IMR-90 (cell line): ENCODE results near the gene YPEL2. TPM values are rescaled to one million over a fixed set of nuclear protein-coding genes. Genes with fewer than 3 reads are reported as not detected.

ENCODE experiments used
- ATAC-seq: fragments of 200-7000 bp; cut with Tn5 transposase; 2 replicates; pipeline ENCODE4 v1.9.1; 2020; ENCODE audit warnings: low read depth, mild to moderate bottlenecking, moderate library complexity
- BruUV-seq: library from RNA; stranded (reverse); fragments of 400-500 nt; replicated peaks from 2 replicates; lab custom pipeline; 2021; lab: Mats Ljungman, UMichigan
- CTCF ChIA-PET: fragments of 300-600 bp; formaldehyde crosslinking; extraction: SDS; loops from one replicate; lab custom pipeline; 2021; ENCODE audit warnings: antibody characterized with exemption; lab: Yijun Ruan, JAX
- POLR2A ChIA-PET: fragments of 300-600 bp; sonication (Branson Sonifier 250); formaldehyde crosslinking; loops from one replicate; lab custom pipeline; 2022; ENCODE audit warnings: antibody characterized with exemption; ENCODE audit not compliant: unreplicated experiment; lab: Charles Lee
- DNase-seq: peaks from one replicate; pipeline ENCODE4 v3.0.0; 2013
- H2AFZ ChIP-seq: replicated peaks from 2 replicates; pipeline ENCODE3; 2013; ENCODE audit warnings: low read length, mild to moderate bottlenecking; ENCODE audit not compliant: poor library complexity
- H2AK5ac ChIP-seq: 2 replicates; pipeline ENCODE4 v1.6.1; 2013; ENCODE audit warnings: low read depth, low read length, inconsistent platforms
- H2AK9ac ChIP-seq: replicated peaks from 2 replicates; pipeline ENCODE3; 2013; ENCODE audit warnings: mild to moderate bottlenecking, low read depth, low read length, moderate library complexity; ENCODE audit not compliant: poor library complexity
- H2BK120ac ChIP-seq: 2 replicates; pipeline ENCODE4 v1.6.1; 2013; ENCODE audit warnings: low read depth, low read length, inconsistent platforms
- H2BK15ac ChIP-seq: 3 replicates; pipeline ENCODE4 v1.6.1; 2013; ENCODE audit warnings: low read depth, low read length, inconsistent platforms
- H2BK20ac ChIP-seq: 2 replicates; pipeline ENCODE4 v1.6.1; 2013; ENCODE audit warnings: low read depth, mild to moderate bottlenecking, inconsistent platforms, low read length, moderate library complexity
- H2BK5ac ChIP-seq: 2 replicates; pipeline ENCODE4 v1.6.1; 2013; ENCODE audit warnings: mild to moderate bottlenecking, low read depth, low read length, inconsistent platforms; ENCODE audit not compliant: poor library complexity, severe bottlenecking
- H3K14ac ChIP-seq: replicated peaks from 2 replicates; pipeline ENCODE4 v1.6.1; 2013; ENCODE audit warnings: low read depth, low read length, inconsistent platforms
- H3K18ac ChIP-seq: 2 replicates; pipeline ENCODE4 v1.6.1; 2013; ENCODE audit warnings: low read depth, low read length, control low read depth
- H3K23ac ChIP-seq: 2 replicates; pipeline ENCODE4 v1.6.1; 2013; ENCODE audit warnings: low read depth, low read length, inconsistent platforms
- H3K27ac ChIP-seq: 2 replicates; pipeline ENCODE4 v1.5.1; 2013; ENCODE audit warnings: mild to moderate bottlenecking, control low read depth, low read length; ENCODE audit not compliant: insufficient read depth
- H3K27me3 ChIP-seq: 2 replicates; pipeline ENCODE4 v1.6.1; 2013; ENCODE audit warnings: low read length; ENCODE audit not compliant: control insufficient read depth, insufficient read depth
- H3K36me3 ChIP-seq: 2 replicates; pipeline ENCODE4 v1.6.1; 2013; ENCODE audit warnings: low read length, mixed read lengths; ENCODE audit not compliant: control insufficient read depth, insufficient read depth
- H3K4ac ChIP-seq: 2 replicates; pipeline ENCODE4 v1.6.1; 2013; ENCODE audit warnings: low read depth, low read length, inconsistent platforms
- H3K4me1 ChIP-seq: 2 replicates; pipeline ENCODE4 v1.6.1; 2013; ENCODE audit warnings: low read length, mixed read lengths; ENCODE audit not compliant: control insufficient read depth, insufficient read depth
- H3K4me2 ChIP-seq: 2 replicates; pipeline ENCODE4 v1.6.1; 2013; ENCODE audit warnings: low read depth, mild to moderate bottlenecking, control low read depth, low read length, moderate library complexity
- H3K4me3 ChIP-seq: 2 replicates; pipeline ENCODE4 v1.5.1; 2013; ENCODE audit warnings: low read depth, mild to moderate bottlenecking, control low read depth, low read length, moderate library complexity; ENCODE audit not compliant: insufficient read depth
- H3K56ac ChIP-seq: 2 replicates; pipeline ENCODE4 v1.6.1; 2013; ENCODE audit warnings: low read length, inconsistent platforms; ENCODE audit not compliant: insufficient read depth; ENCODE audit errors: extremely low read depth
- H3K79me1 ChIP-seq, 2 experiments: 2 replicates each; pipeline ENCODE4 v1.6.1; 2013; ENCODE audit warnings: low read length in 2 of 2, inconsistent platforms in 1 of 2, low read depth in 1 of 2
- H3K9ac ChIP-seq: 2 replicates; pipeline ENCODE4 v1.6.1; 2013; ENCODE audit warnings: low read depth, low read length, control low read depth
- H3K9me1 ChIP-seq: 2 replicates; pipeline ENCODE4 v1.6.1; 2013; ENCODE audit warnings: low read length, inconsistent platforms; ENCODE audit not compliant: insufficient read depth
- H3K9me3 ChIP-seq: 2 replicates; pipeline ENCODE4 v1.6.1; 2013; ENCODE audit warnings: low read length; ENCODE audit not compliant: control insufficient read depth, insufficient read depth
- H4K20me1 ChIP-seq: 2 replicates; pipeline ENCODE4 v1.6.1; 2013; ENCODE audit warnings: low read length, inconsistent platforms; ENCODE audit not compliant: insufficient read depth
- H4K5ac ChIP-seq: 2 replicates; pipeline ENCODE4 v1.6.1; 2013; ENCODE audit warnings: mild to moderate bottlenecking, low read depth, low read length, control low read depth
- H4K8ac ChIP-seq, 2 experiments: 2 replicates each; pipeline ENCODE4 v1.6.1; 2013; ENCODE audit warnings: low read depth in 2 of 2, low read length in 2 of 2, control low read depth in 1 of 2, inconsistent platforms in 1 of 2
- H4K91ac ChIP-seq: 2 replicates; pipeline ENCODE4 v1.6.1; 2013; ENCODE audit warnings: low read depth, low read length, inconsistent platforms; ENCODE audit not compliant: insufficient read depth
- BHLHE40 ChIP-seq: fragments of 150-350 bp; IDR thresholded peaks from 2 replicates; pipeline ENCODE4 v1.6.1; 2016; ENCODE audit warnings: mild to moderate bottlenecking, low read depth, low read length
- CEBPB ChIP-seq: IDR thresholded peaks from 2 replicates; pipeline ENCODE4 v1.6.1; 2012; ENCODE audit warnings: low read depth, low read length, improper control_type of control experiment
- CHD1 ChIP-seq: IDR thresholded peaks from 2 replicates; pipeline ENCODE4 v1.6.1; 2012; ENCODE audit warnings: low read depth, low read length, improper control_type of control experiment
- CTCF ChIP-seq: conservative IDR thresholded peaks from 2 replicates; pipeline ENCODE4 v1.5.1; 2012; ENCODE audit warnings: mild to moderate bottlenecking, low read depth, low read length, improper control_type of control experiment
- ELK1 ChIP-seq: fragments of 150-350 bp; IDR thresholded peaks from 2 replicates; pipeline ENCODE4 v1.6.1; 2016; ENCODE audit warnings: low read depth, mild to moderate bottlenecking, low read length, moderate library complexity, borderline replicate concordance
- FOS ChIP-seq: fragments of 150-350 bp; IDR thresholded peaks from 2 replicates; pipeline ENCODE4 v1.6.1; 2016; ENCODE audit warnings: low read depth, low read length
- MAFK ChIP-seq: IDR thresholded peaks from 2 replicates; pipeline ENCODE4 v1.6.1; 2012; ENCODE audit warnings: low read depth, low read length, improper control_type of control experiment
- MAZ ChIP-seq: IDR thresholded peaks from 2 replicates; pipeline ENCODE4 v1.6.1; 2012; ENCODE audit warnings: low read depth, mild to moderate bottlenecking, low read length, improper control_type of control experiment, moderate library complexity, borderline replicate concordance
- MXI1 ChIP-seq: IDR thresholded peaks from 2 replicates; pipeline ENCODE4 v1.6.1; 2012; ENCODE audit warnings: low read depth, mild to moderate bottlenecking, low read length, moderate library complexity, borderline replicate concordance
- NFE2L2 ChIP-seq: fragments of 150-350 bp; IDR thresholded peaks from 2 replicates; pipeline ENCODE4 v1.6.1; 2016; ENCODE audit warnings: low read depth, mild to moderate bottlenecking, low read length
- POLR2A ChIP-seq: IDR thresholded peaks from 2 replicates; pipeline ENCODE4 v1.6.1; 2012; ENCODE audit warnings: mild to moderate bottlenecking, low read depth, low read length
- RAD21 ChIP-seq: IDR thresholded peaks from 2 replicates; pipeline ENCODE4 v1.6.1; 2012; ENCODE audit warnings: low read length, improper control_type of control experiment
- RCOR1 ChIP-seq: IDR thresholded peaks from 2 replicates; pipeline ENCODE4 v1.6.1; 2012; ENCODE audit warnings: mild to moderate bottlenecking, low read length, improper control_type of control experiment; ENCODE audit not compliant: insufficient replicate concordance
- RFX5 ChIP-seq: IDR thresholded peaks from 2 replicates; pipeline ENCODE4 v1.8.0; 2012; ENCODE audit warnings: low read depth, mild to moderate bottlenecking, low read length, moderate library complexity
- SMC3 ChIP-seq: fragments of 150-350 bp; IDR thresholded peaks from 2 replicates; pipeline ENCODE4 v1.6.1; 2016; ENCODE audit warnings: low read depth, mild to moderate bottlenecking, antibody characterized with exemption, low read length, moderate library complexity
- WGBS, 2 experiments: methylation state at CpG; one replicate each; pipeline versions ENCODE4 v1.1.5 to v1.1.7; 2013; ENCODE audit warnings: missing lambda C conversion rate in 2 of 2; ENCODE audit not compliant: insufficient read length in 1 of 2; ENCODE audit errors: extremely low coverage in 2 of 2; 5-methylcytosine and 5-hydroxymethylcytosine counted together
- dilution Hi-C: fragments of 300-500 bp; cut with HindIII; formaldehyde crosslinking; loops from one replicate; pipeline ENCODE4 v1.14.3; 2018; ENCODE audit warnings: low sequenced_read_pairs; ENCODE audit not compliant: unreplicated experiment
- in situ Hi-C: fragments of 300-500 bp; cut with MboI; formaldehyde crosslinking; loops from 3 replicates; pipeline ENCODE4 v1.14.3; 2019; ENCODE audit warnings: low sequenced_read_pairs, inconsistent platforms, mixed read lengths
- intact Hi-C: fragments of 100-400 bp; cut with micrococcal nuclease; formaldehyde crosslinking; loops from 2 replicates; pipeline ENCODE4 v1.10.0; 2022
- polyA plus RNA-seq, 3 experiments: library from polyadenylated mRNA; depleted of rRNA; stranded (reverse); fragments of >200 nt; gene quantifications; 2 replicates each; pipeline ENCODE4 v1.2.3, GENCODE V29; 2012; ENCODE audit warnings: low replicate concordance in 1 of 3
- total RNA-seq: library from RNA; depleted of rRNA; stranded (reverse); fragments of >200 nt; gene quantifications from 2 replicates; pipeline ENCODE4 v1.2.3, GENCODE V29; 2012
- TF ChIP-seq, protein P1 (sequence below): fragments of 150-350 bp; IDR thresholded peaks from 2 replicates; pipeline ENCODE4 v1.6.1; 2017; ENCODE audit warnings: mild to moderate bottlenecking, antibody characterized with exemption, low read length, low read depth

The YPEL2 gene
- total and polyA plus RNA-seq, 2 of the 4 experiments (the other 2 are of a cell fraction), result 2.3 to 3.4 TPM

DNA sequence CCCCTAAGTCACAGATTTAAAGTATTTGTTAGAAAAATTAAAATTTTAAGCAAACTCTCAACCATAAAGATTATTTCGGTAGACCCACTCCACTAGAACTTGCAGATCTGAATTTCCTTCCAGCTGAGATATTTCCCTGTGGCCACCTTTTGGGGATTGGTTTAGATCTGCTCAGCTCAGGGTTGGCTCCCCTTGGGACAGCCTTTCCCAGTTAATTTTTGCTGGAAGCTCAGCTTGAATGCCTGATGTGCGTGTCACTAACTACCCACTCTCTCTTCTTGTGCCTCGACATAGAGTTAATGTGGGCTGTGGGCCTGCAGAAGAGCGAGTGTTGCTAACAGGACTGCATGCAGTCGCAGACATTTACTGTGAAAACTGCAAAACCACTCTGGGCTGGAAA lies 57.6 kb downstream of the YPEL2 start:
- no peak overlapping the region for H3K27ac ChIP-seq
- no peaks in the 10 kb centered on the region for H3K79me1 ChIP-seq
- H4K91ac ChIP-seq, result no peak overlapping the region
- no peak overlapping the region for H3K56ac ChIP-seq
- no peak overlapping the region for H2BK15ac ChIP-seq
- no peaks in the 10 kb centered on the region for H3K27me3 ChIP-seq
- H3K4me3 ChIP-seq, result no peak overlapping the region
- dilution Hi-C loops, result no loop called here
- no peak overlapping the region for H3K14ac ChIP-seq
- in situ Hi-C loops, result no loop called here
- POLR2A ChIA-PET, result no interaction called here
- H2BK5ac ChIP-seq, result no peak overlapping the region
- H3K23ac ChIP-seq, result no peak overlapping the region
- no peak overlapping the region for H3K9ac ChIP-seq
- TF ChIP-seq SMC3 (no peak), MXI1 (no peak), CTCF (no peak), MAFK (no peak), NFE2L2 (no peak), FOS (no peak), RFX5 (no peak), POLR2A (no peak), MAZ (no peak), ELK1 (no peak), RCOR1 (no peak), BHLHE40 (no peak), CEBPB (no peak), RAD21 (no peak), CHD1 (no peak)
- TF ChIP-seq, protein P1, sequence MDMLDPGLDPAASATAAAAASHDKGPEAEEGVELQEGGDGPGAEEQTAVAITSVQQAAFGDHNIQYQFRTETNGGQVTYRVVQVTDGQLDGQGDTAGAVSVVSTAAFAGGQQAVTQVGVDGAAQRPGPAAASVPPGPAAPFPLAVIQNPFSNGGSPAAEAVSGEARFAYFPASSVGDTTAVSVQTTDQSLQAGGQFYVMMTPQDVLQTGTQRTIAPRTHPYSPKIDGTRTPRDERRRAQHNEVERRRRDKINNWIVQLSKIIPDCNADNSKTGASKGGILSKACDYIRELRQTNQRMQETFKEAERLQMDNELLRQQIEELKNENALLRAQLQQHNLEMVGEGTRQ, result no peak
- H4K8ac ChIP-seq, result no peak overlapping the region
- WGBS, 2 experiments, result no CpG with 5 or more reads among the region's 5 CpGs
- H2BK20ac ChIP-seq, result no peak overlapping the region
- H3K4ac ChIP-seq, result no peak overlapping the region
- H3K9me3 ChIP-seq, result no peaks in the 10 kb centered on the region
- H2AK5ac ChIP-seq, result no peak overlapping the region
- ATAC-seq, result no peak
- intact Hi-C loops, result no loop called here
- H3K4me2 ChIP-seq, result no peak overlapping the region
- H3K36me3 ChIP-seq, result peaks cover 2% of the 10 kb centered on the region; the same call in 1 of the 2 replicates
- BruUV-seq, result no TSS peak
- H3K18ac ChIP-seq, result no peak overlapping the region
- H3K4me1 ChIP-seq, result no peaks in the 10 kb centered on the region; the same call in 1 of the 2 replicates
- H3K9me1 ChIP-seq, result no peaks in the 10 kb centered on the region
- H2AK9ac ChIP-seq, result no peak overlapping the region
- no peaks in the 10 kb centered on the region; the same call in 1 of the 2 replicates for H4K20me1 ChIP-seq
- no peak for DNase-seq
- no peak overlapping the region for H2BK120ac ChIP-seq
- H4K5ac ChIP-seq, result no peak overlapping the region
- H2AFZ ChIP-seq, result no peak overlapping the region
- CTCF ChIA-PET, result interaction anchor here (0.5 to 0.9 kb wide), 3 partner anchors 10 to 65 kb away, joined by 3 to 5 read pairs (median 4); no protein-coding TSS in a partner anchor
